HEK293T (cell line): ENCODE results near the gene TBATA.

Experiments used
- ARNT ChIP-seq: fragments of 450-650 bp; IDR thresholded peaks from 2 replicates; pipeline ENCODE4 v1.6.1; 2017; ENCODE audit warnings: mild to moderate bottlenecking
- BHLHE40 ChIP-seq: fragments of 450-650 bp; IDR thresholded peaks from 2 replicates; pipeline ENCODE4 v1.6.1; 2016; ENCODE audit warnings: mild to moderate bottlenecking, moderate library complexity, borderline replicate concordance
- ELF4 ChIP-seq: fragments of 450-650 bp; IDR thresholded peaks from 2 replicates; pipeline ENCODE4 v1.6.1; 2017; ENCODE audit warnings: antibody characterized with exemption
- FOXK2 ChIP-seq: fragments of 450-650 bp; IDR thresholded peaks from 2 replicates; pipeline ENCODE4 v1.6.1; 2016; ENCODE audit warnings: mild to moderate bottlenecking
- HDGF ChIP-seq: fragments of 450-650 bp; IDR thresholded peaks from 2 replicates; pipeline ENCODE4 v1.6.1; 2017; ENCODE audit warnings: antibody characterized with exemption, borderline replicate concordance
- L3MBTL2 ChIP-seq: fragments of 450-650 bp; conservative IDR thresholded peaks from 2 replicates; pipeline ENCODE4 v1.6.1; 2016; ENCODE audit warnings: mild to moderate bottlenecking
- PKNOX1 ChIP-seq: fragments of 450-650 bp; IDR thresholded peaks from 2 replicates; pipeline ENCODE4 v1.6.1; 2016
- SP1 ChIP-seq: fragments of 450-650 bp; IDR thresholded peaks from 2 replicates; pipeline ENCODE4 v1.6.1; 2017
- SUZ12 ChIP-seq: fragments of 450-650 bp; IDR thresholded peaks from 2 replicates; pipeline ENCODE4 v1.6.1; 2016; ENCODE audit warnings: mild to moderate bottlenecking
- TARDBP ChIP-seq: fragments of 450-650 bp; IDR thresholded peaks from 2 replicates; pipeline ENCODE4 v1.6.1; 2016
- ZNF384 ChIP-seq: fragments of 450-650 bp; IDR thresholded peaks from 2 replicates; pipeline ENCODE4 v1.6.1; 2016

- TF ChIP-seq HDGF (no peak), PKNOX1 (no peak), BHLHE40 (no peak), SUZ12 (no peak), ELF4 (no peak), ARNT (no peak), SP1 (no peak), L3MBTL2 (no peak), FOXK2 (no peak), ZNF384 (no peak), TARDBP (no peak)
These were observed 18.7 kb upstream of the TBATA start for GRCh38 chr10:70803775-70804420.
